ENCODE results near the gene PHACTR3. TPM values are rescaled to one million over a fixed set of nuclear protein-coding genes. Genes with fewer than 3 reads are reported as not detected.

Gene PHACTR3
- total RNA-seq, 4 donors from 2014 or later = 0.54 to 0.81 (median 0.59) TPM; not detected in 1

- H3K27ac ChIP-seq = no peak overlapping the region
- no peaks in the 10 kb centered on the region for H3K9me3 ChIP-seq
- no peak for TF ChIP-seq POLR2AphosphoS5 (IDR thresholded peaks at IDR 0.05)
- no peak for TF ChIP-seq CTCF (IDR thresholded peaks at IDR 0.05)
- TF ChIP-seq EP300 (IDR thresholded peaks at IDR 0.05) = no peak
- no peak for TF ChIP-seq POLR2A (IDR thresholded peaks at IDR 0.05)
- H3K36me3 ChIP-seq = no peaks in the 10 kb centered on the region
- 94% methylated on average over 6 of the region's 9 CpGs; no CpG with 5 or more reads in 1 of the 2 donors for WGBS, 2 donors (ENCODE audit: low coverage in 1 of 2)
- ATAC-seq = no peak
- H3K27me3 ChIP-seq = peaks cover 44% of the 10 kb centered on the region
- peaks cover 0 to 11% (median 0%) of the 10 kb centered on the region in 3 donors for H3K4me1 ChIP-seq
- H3K4me3 ChIP-seq = no peak overlapping the region
Observed at GRCh38 chr20:59672576-59672975, 68.2 kb downstream of the PHACTR3 start.

GRCh38 chr20:59673288-59673997 lies 69.1 kb downstream of the PHACTR3 start:
- Histone ChIP-seq H3K4me3 (no peak overlapping the region), H3K9me3 (no peaks in the 10 kb centered on the region), H3K4me1 (peaks cover 0 to 15% (median 0%) of the 10 kb centered on the region in 3 donors), H3K27ac (no peak overlapping the region), H3K36me3 (no peaks in the 10 kb centered on the region), H3K27me3 (peaks cover 48% of the 10 kb centered on the region)
- WGBS, 2 donors (ENCODE audit: low coverage in 1 of 2) = 93% methylated on average over 3 of the region's 16 CpGs; no CpG with 5 or more reads in 1 of the 2 donors
- TF ChIP-seq POLR2A (IDR thresholded peaks at IDR 0.05) (no peak), EP300 (IDR thresholded peaks at IDR 0.05) (no peak), POLR2AphosphoS5 (IDR thresholded peaks at IDR 0.05) (no peak), CTCF (IDR thresholded peaks at IDR 0.05) (no peak)
- no peak for ATAC-seq

GRCh38 chr20:59673998-59674445 lies 69.7 kb downstream of the PHACTR3 start:
- H3K27me3 ChIP-seq = peaks cover 53% of the 10 kb centered on the region
- no peak overlapping the region for H3K27ac ChIP-seq
- no peak overlapping the region for H3K4me3 ChIP-seq
- H3K9me3 ChIP-seq = no peaks in the 10 kb centered on the region
- H3K36me3 ChIP-seq = no peaks in the 10 kb centered on the region
- 86% methylated on average over 2 of the region's 10 CpGs; no CpG with 5 or more reads in 1 of the 2 donors for WGBS, 2 donors (ENCODE audit: low coverage in 1 of 2)
- H3K4me1 ChIP-seq = peaks cover 0 to 18% (median 0%) of the 10 kb centered on the region in 3 donors
- TF ChIP-seq CTCF (IDR thresholded peaks at IDR 0.05) (no peak), EP300 (IDR thresholded peaks at IDR 0.05) (no peak), POLR2A (IDR thresholded peaks at IDR 0.05) (no peak), POLR2AphosphoS5 (IDR thresholded peaks at IDR 0.05) (no peak)
- no peak for ATAC-seq

- Histone ChIP-seq H3K27me3 (peaks cover 67% of the 10 kb centered on the region), H3K4me3 (no peak overlapping the region), H3K4me1 (peaks cover 0 to 18% (median 0%) of the 10 kb centered on the region in 3 donors), H3K36me3 (no peaks in the 10 kb centered on the region), H3K9me3 (no peaks in the 10 kb centered on the region), H3K27ac (no peak overlapping the region)
- TF ChIP-seq POLR2A (IDR thresholded peaks at IDR 0.05) = no peak
- no peak for TF ChIP-seq EP300 (IDR thresholded peaks at IDR 0.05)
- TF ChIP-seq POLR2AphosphoS5 (IDR thresholded peaks at IDR 0.05) = no peak
- TF ChIP-seq CTCF (IDR thresholded peaks at IDR 0.05) = no peak
- ATAC-seq = no peak
- 20 to 38% methylated on average over 2 to 4 of the region's 11 CpGs for WGBS, 2 donors (ENCODE audit: low coverage in 1 of 2)
Observed at GRCh38 chr20:59676126-59676850, 71.9 kb downstream of the PHACTR3 start.

Data from gastroesophageal sphincter (tissue), 4 donors.